WERI-Rb-1 (cell line): Measurements from ENCODE around the gene NAA38.

Source experiments
- DNase-seq: peaks from one replicate; pipeline ENCODE4 v3.0.0-alpha.2; 2020
- H3K27ac ChIP-seq: fragments of 250-450 bp; sonication (Bioruptor Pico); 2 replicates; pipeline ENCODE4 v1.5.1; 2020; ENCODE audit warnings: mild to moderate bottlenecking, moderate library complexity
- H3K27me3 ChIP-seq: fragments of 250-450 bp; sonication (Bioruptor Pico); 2 replicates; pipeline ENCODE4 v1.5.1; 2021; ENCODE audit warnings: mild to moderate bottlenecking, low read depth, moderate library complexity; ENCODE audit not compliant: insufficient read depth, severe bottlenecking
- H3K36me3 ChIP-seq: fragments of 250-450 bp; sonication (Bioruptor Pico); 2 replicates; pipeline ENCODE4 v1.5.1; 2020; ENCODE audit warnings: mild to moderate bottlenecking, moderate library complexity
- H3K4me3 ChIP-seq: 2 replicates; pipeline ENCODE4 v1.5.1; 2011; ENCODE audit warnings: low read depth, mild to moderate bottlenecking, control low read depth, low read length
- H3K9me3 ChIP-seq: fragments of 250-450 bp; sonication (Bioruptor Pico); 2 replicates; pipeline ENCODE4 v1.5.1; 2021; ENCODE audit warnings: mild to moderate bottlenecking, moderate library complexity; ENCODE audit not compliant: severe bottlenecking
- TF ChIP-seq, protein P1 (sequence below): IDR thresholded peaks from 2 replicates; pipeline ENCODE4 v1.5.1; 2011; ENCODE audit warnings: low read depth, mild to moderate bottlenecking, control low read depth, inconsistent platforms, low read length

NAA38 gene

DNA sequence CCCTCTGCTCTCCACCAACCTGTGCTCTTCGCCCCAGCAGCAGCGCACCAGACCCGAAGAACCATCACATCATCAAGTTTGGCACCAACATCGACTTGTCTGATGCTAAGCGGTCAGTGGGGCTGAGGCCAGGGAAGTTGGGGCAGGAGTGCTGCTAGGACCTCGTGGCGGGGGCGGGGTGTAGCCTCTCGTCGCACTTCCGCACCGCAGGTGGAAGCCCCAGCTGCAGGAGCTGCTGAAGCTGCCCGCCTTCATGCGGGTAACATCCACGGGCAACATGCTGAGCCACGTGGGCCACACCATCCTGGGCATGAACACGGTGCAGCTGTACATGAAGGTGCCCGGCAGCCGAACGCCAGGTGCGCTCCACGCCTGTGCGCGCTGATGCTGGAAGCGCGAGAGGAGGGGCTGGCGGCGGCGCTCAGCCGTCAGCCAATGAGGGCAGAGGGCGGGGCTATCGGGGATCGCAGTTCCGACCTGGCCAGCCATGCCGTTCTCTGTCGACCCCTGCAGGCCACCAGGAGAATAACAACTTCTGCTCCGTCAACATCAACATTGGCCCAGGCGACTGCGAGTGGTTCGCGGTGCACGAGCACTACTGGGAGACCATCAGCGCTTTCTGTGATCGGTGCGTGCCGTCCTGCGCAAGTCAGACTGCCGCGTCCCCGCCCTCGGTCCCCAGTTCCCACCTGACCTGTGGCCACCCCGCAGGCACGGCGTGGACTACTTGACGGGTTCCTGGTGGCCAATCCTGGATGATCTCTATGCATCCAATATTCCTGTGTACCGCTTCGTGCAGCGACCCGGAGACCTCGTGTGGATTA lies 5.7 kb downstream of the NAA38 start:
- H3K9me3 ChIP-seq: no peaks in the 10 kb centered on the region
- DNase-seq: peak; percentile 91
- peaks cover 57% of the 10 kb centered on the region for H3K36me3 ChIP-seq

DNA sequence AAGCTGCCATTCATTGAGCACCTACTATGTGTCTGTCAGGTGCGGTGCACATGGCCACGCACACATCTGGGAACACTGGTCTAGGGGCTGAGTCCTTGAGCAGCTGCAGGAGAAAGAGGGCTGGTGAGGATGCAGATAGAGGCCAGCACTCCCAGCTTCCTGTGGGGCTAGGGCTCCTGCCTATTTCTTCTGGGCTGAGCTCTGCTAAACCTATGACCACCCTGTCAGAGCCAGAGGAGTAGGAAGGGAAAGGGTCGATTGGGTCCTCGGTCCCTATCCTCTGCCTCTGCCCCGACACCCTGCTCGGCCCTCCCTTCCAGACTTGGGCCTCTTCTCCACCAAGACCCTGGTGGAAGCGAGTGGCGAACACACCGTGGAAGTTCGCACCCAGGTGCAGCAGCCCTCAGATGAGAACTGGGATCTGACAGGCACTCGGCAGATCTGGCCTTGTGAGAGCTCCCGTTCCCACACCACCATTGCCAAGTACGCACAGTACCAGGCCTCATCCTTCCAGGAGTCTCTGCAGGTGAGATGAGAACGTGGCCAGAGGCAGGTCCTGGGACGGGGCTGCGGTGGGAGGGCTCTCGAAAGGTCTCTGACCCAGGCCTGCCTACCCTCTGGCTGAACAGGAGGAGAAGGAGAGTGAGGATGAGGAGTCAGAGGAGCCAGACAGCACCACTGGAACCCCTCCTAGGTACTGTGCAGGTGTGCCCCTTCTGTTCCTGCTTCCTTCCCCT lies 6.5 kb downstream of the NAA38 start:
- H3K27me3 ChIP-seq: no peaks in the 10 kb centered on the region
- H3K36me3 ChIP-seq: peaks cover 59% of the 10 kb centered on the region
- 0 out of 2 replicates have a peak overlapping the region, but pooled peaks have one; percentile 19 for H3K27ac ChIP-seq
- TF ChIP-seq, protein P1, sequence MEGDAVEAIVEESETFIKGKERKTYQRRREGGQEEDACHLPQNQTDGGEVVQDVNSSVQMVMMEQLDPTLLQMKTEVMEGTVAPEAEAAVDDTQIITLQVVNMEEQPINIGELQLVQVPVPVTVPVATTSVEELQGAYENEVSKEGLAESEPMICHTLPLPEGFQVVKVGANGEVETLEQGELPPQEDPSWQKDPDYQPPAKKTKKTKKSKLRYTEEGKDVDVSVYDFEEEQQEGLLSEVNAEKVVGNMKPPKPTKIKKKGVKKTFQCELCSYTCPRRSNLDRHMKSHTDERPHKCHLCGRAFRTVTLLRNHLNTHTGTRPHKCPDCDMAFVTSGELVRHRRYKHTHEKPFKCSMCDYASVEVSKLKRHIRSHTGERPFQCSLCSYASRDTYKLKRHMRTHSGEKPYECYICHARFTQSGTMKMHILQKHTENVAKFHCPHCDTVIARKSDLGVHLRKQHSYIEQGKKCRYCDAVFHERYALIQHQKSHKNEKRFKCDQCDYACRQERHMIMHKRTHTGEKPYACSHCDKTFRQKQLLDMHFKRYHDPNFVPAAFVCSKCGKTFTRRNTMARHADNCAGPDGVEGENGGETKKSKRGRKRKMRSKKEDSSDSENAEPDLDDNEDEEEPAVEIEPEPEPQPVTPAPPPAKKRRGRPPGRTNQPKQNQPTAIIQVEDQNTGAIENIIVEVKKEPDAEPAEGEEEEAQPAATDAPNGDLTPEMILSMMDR: no peak
- H3K9me3 ChIP-seq: no peaks in the 10 kb centered on the region
- no peak for DNase-seq
- no peak overlapping the region for H3K4me3 ChIP-seq

More for the DNA sequence above, 5.7 kb downstream of the NAA38 start:
- Histone ChIP-seq H3K4me3 (no peak overlapping the region; the same call in 1 of the 2 replicates), H3K27ac (0 out of 2 replicates have a peak overlapping the region, but pooled peaks have one; percentile 19), H3K27me3 (no peaks in the 10 kb centered on the region)
- TF ChIP-seq, protein P1: peak; percentile 98

DNA sequence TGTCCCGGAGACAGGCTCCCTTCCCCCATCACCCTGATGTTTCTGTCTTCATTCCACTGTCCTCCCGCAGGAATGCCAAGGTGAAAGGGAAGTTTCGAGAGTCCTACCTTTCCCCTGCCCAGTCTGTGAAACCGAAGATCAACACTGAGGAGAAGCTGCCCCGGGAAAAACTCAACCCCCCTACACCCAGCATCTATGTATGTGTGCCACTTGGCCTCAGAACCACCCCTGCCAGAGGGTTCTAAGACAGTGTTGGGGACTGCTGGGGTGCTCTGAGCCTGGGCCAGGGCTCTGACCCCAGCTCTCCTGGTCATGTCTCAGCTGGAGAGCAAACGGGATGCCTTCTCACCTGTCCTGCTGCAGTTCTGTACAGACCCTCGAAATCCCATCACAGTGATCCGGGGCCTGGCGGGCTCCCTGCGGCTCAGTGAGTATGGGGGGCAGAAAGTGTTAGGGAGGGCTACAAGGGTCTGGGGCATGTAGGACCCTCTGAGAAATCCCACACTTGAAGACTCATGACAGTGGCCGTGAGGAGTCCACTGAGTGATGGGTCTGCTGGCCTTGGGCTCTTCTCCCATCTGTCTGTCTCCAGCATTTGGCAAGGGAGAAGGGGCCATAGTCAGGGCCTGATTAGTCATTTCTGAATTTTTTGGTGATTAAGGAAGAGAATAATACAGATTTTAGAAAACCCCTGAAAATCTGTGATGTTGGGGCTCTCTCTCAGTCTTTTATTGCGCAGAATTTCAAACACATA lies 7.4 kb downstream of the NAA38 start:
- Histone ChIP-seq H3K4me3 (no peak overlapping the region), H3K36me3 (peaks cover 58% of the 10 kb centered on the region), H3K9me3 (no peaks in the 10 kb centered on the region), H3K27me3 (no peaks in the 10 kb centered on the region), H3K27ac (no peak overlapping the region)
- no peak for DNase-seq
- TF ChIP-seq, protein P1: no peak

DNA sequence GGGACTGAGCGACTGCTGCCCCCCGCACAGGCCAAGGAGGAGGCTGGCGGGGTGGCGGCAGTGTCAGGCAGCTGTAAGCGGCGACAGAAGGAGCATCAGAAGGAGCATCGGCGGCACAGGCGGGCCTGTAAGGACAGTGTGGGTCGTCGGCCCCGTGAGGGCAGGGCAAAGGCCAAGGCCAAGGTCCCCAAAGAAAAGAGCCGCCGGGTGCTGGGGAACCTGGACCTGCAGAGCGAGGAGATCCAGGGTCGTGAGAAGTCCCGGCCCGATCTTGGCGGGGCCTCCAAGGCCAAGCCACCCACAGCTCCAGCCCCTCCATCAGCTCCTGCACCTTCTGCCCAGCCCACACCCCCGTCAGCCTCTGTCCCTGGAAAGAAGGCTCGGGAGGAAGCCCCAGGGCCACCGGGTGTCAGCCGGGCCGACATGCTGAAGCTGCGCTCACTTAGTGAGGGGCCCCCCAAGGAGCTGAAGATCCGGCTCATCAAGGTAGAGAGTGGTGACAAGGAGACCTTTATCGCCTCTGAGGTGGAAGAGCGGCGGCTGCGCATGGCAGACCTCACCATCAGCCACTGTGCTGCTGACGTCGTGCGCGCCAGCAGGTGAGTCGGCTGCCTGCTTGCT lies 8.1 kb downstream of the NAA38 start:
- no peak for DNase-seq

DNA sequence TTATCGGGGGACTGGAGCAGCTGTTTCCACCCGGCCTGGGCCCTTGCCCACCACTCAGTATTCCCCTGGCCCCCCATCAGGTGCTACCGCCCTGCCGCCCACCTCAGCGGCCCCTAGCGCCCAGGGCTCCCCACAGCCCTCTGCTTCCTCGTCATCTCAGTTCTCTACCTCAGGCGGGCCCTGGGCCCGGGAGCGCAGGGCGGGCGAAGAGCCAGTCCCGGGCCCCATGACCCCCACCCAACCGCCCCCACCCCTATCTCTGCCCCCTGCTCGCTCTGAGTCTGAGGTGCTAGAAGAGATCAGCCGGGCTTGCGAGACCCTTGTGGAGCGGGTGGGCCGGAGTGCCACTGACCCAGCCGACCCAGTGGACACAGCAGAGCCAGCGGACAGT lies 8.6 kb downstream of the NAA38 start:
- H3K36me3 ChIP-seq: peaks cover 58% of the 10 kb centered on the region
- H3K9me3 ChIP-seq: no peaks in the 10 kb centered on the region
- no peak overlapping the region for H3K4me3 ChIP-seq
- H3K27me3 ChIP-seq: no peaks in the 10 kb centered on the region
- TF ChIP-seq, protein P1: no peak
- DNase-seq: no peak
- no peak overlapping the region for H3K27ac ChIP-seq

More for the DNA sequence above, 8.1 kb downstream of the NAA38 start:
- Histone ChIP-seq H3K4me3 (no peak overlapping the region), H3K27ac (no peak overlapping the region), H3K36me3 (peaks cover 58% of the 10 kb centered on the region), H3K27me3 (no peaks in the 10 kb centered on the region), H3K9me3 (no peaks in the 10 kb centered on the region)
- TF ChIP-seq, protein P1: no peak
